ENCODE data around the gene CCDC30. TPM values are rescaled to one million over a fixed set of nuclear protein-coding genes. Genes with fewer than 3 reads are reported as not detected.

Gene CCDC30
- total RNA-seq, 1 donor from 2014 or later = 7.5 TPM

DNA sequence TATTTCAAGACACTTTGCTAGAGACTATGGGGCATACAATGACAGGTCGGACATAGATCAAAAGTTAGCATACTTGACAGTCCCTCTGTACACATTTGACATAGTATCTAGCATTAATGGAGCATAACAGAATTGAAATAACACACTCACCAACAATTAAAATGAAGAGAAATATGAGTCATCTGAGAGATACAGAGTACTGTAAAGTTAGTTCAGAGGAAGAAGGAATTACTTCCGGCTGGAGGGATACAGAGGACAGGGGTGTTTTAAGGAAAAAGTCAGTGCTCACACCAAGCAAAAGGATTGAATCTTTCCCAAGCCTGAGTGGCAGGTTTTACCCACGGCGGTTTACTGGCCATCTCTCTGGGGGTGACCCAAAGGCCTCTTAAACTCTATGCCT lies 9.7 kb upstream of the CCDC30 start:
- H3K4me3 Mint-ChIP-seq = no peak overlapping the region

GRCh38 chr1:42454403-42454802 lies 8.7 kb upstream of the CCDC30 start:
- H3K27me3 Mint-ChIP-seq (ENCODE audit: low read depth) = no peaks in the 10 kb centered on the region
- no peaks in the 10 kb centered on the region for H3K9me3 Mint-ChIP-seq
- H3K4me3 Mint-ChIP-seq = no peak overlapping the region
- DNase-seq (ENCODE audit: low spot score in 2 of 2, unreplicated experiment in 2 of 2) = no peak
- peaks cover 20% of the 10 kb centered on the region for H3K4me1 Mint-ChIP-seq
- TF ChIP-seq, protein P1, sequence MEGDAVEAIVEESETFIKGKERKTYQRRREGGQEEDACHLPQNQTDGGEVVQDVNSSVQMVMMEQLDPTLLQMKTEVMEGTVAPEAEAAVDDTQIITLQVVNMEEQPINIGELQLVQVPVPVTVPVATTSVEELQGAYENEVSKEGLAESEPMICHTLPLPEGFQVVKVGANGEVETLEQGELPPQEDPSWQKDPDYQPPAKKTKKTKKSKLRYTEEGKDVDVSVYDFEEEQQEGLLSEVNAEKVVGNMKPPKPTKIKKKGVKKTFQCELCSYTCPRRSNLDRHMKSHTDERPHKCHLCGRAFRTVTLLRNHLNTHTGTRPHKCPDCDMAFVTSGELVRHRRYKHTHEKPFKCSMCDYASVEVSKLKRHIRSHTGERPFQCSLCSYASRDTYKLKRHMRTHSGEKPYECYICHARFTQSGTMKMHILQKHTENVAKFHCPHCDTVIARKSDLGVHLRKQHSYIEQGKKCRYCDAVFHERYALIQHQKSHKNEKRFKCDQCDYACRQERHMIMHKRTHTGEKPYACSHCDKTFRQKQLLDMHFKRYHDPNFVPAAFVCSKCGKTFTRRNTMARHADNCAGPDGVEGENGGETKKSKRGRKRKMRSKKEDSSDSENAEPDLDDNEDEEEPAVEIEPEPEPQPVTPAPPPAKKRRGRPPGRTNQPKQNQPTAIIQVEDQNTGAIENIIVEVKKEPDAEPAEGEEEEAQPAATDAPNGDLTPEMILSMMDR (IDR thresholded peaks at IDR 0.05; ENCODE audit: unreplicated experiment) = no peak
- H3K36me3 Mint-ChIP-seq = peaks cover 8% of the 10 kb centered on the region
- H3K27ac Mint-ChIP-seq = no peak overlapping the region

More for the DNA sequence above, 9.7 kb upstream of the CCDC30 start:
- H3K36me3 Mint-ChIP-seq = peaks cover 5% of the 10 kb centered on the region
- TF ChIP-seq, protein P1 (IDR thresholded peaks at IDR 0.05; ENCODE audit: unreplicated experiment) = no peak
- no peaks in the 10 kb centered on the region for H3K9me3 Mint-ChIP-seq
- H3K27ac Mint-ChIP-seq = no peak overlapping the region
- H3K27me3 Mint-ChIP-seq (ENCODE audit: low read depth) = no peaks in the 10 kb centered on the region
- H3K4me1 Mint-ChIP-seq = peaks cover 20% of the 10 kb centered on the region
- DNase-seq (ENCODE audit: low spot score in 2 of 2, unreplicated experiment in 2 of 2) = no peak

DNA sequence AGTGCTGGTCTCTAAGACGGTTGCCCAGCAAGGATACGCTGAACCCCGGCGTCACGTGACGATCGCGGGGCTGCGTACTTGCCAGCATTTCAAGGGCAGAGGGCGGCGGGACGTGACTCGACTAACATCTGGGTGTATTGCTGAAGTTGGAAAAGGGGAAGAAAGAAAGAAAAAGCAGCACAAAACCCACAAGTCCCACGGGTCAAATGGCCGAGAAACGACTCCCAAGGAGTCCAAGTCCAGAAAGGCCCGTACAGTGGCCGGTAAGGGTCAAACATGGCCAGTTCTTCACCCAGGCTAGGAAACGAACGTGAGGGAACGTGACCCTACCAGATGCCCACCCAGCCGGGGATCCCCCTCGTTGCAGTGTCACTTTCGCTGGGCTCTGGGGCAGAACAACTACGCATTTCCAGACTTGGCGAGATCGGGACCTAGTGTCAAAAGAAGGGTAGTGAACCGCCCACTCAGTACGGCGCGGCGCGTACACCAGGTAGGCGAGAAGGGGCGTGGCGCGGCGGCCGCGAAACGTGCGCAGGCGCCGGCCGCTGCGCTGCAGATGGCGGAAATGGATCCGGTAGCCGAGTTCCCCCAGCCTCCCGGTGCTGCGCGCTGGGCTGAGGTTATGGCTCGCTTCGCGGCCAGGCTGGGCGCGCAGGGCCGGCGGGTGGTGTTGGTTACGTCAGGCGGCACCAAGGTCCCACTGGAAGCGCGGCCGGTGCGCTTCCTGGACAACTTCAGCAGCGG lies 6.9 kb upstream of the CCDC30 start, which contains the start of the genes PPCS and ZMYND12:
Gene PPCS (plus strand): TSS at position 534 of the 744 bp plus-strand sequence. CDS start 23 bp downstream, at position 557.
Gene ZMYND12 (minus strand): TSS at position 13 of the 744 bp plus-strand sequence. CDS start 25 bp downstream, outside the sequence.
- no peaks in the 10 kb centered on the region for H3K27me3 Mint-ChIP-seq (ENCODE audit: low read depth)
- peak within 1 kb of the TSS; percentile 96 for H3K4me3 Mint-ChIP-seq
- no peaks in the 10 kb centered on the region for H3K9me3 Mint-ChIP-seq
- peak; percentile 66 to 85 for DNase-seq (ENCODE audit: low spot score in 2 of 2, unreplicated experiment in 2 of 2)
- peak within 1 kb of the TSS; percentile 98 for H3K27ac Mint-ChIP-seq
- peaks cover 20% of the 10 kb centered on the region for H3K4me1 Mint-ChIP-seq
- H3K36me3 Mint-ChIP-seq = peaks cover 14% of the 10 kb centered on the region
- TF ChIP-seq, protein P1 (IDR thresholded peaks at IDR 0.05; ENCODE audit: unreplicated experiment) = no peak

DNA sequence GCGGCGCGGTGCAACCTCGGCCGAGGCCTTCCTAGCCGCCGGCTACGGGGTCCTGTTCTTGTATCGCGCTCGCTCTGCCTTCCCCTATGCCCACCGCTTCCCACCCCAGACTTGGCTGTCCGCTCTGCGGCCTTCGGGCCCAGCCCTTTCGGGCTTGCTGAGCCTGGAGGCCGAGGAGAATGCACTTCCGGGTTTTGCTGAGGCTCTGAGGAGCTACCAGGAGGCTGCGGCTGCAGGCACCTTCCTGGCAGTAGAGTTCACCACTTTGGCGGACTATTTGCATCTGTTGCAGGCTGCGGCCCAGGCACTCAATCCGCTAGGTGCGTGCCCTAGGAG lies 6.4 kb upstream of the CCDC30 start:
- no peaks in the 10 kb centered on the region for H3K27me3 Mint-ChIP-seq (ENCODE audit: low read depth)
- H3K36me3 Mint-ChIP-seq = peaks cover 14% of the 10 kb centered on the region
- H3K27ac Mint-ChIP-seq = peak overlapping the region; percentile 98
- peak in 1 of 2 experiments; percentile 25 for DNase-seq (ENCODE audit: low spot score in 2 of 2, unreplicated experiment in 2 of 2)
- H3K4me3 Mint-ChIP-seq = peak overlapping the region; percentile 96
- TF ChIP-seq, protein P1 (IDR thresholded peaks at IDR 0.05; ENCODE audit: unreplicated experiment) = no peak
- H3K9me3 Mint-ChIP-seq = no peaks in the 10 kb centered on the region
- peaks cover 20% of the 10 kb centered on the region for H3K4me1 Mint-ChIP-seq

DNA sequence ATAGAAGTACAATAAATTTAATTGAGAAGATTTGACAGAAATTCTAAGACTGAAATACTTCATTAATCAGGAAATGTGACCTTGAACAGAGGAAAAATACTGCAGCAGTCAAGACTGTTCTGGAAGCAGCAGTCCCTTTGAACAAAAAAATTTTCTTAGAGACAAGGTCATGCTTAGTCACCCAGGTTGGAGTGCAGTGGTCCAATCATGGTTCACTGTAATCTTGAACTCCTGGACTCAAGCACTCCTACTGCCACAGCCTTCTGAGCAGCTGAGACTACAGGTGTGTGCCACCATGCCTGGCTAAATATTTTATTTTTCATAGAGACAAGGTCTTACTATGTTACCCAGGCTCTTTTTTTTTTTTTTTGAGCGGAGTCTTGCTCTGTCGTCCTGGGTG lies 1.9 kb upstream of the CCDC30 start:
- DNase-seq (ENCODE audit: low spot score in 2 of 2, unreplicated experiment in 2 of 2) = no peak
- TF ChIP-seq, protein P1 (IDR thresholded peaks at IDR 0.05; ENCODE audit: unreplicated experiment) = no peak
- Mint-ChIP-seq H3K9me3 (no peaks in the 10 kb centered on the region), H3K4me1 (peaks cover 31% of the 10 kb centered on the region), H3K27ac (no peak overlapping the region), H3K4me3 (no peak overlapping the region), H3K36me3 (peaks cover 14% of the 10 kb centered on the region), H3K27me3 (ENCODE audit: low read depth) (no peaks in the 10 kb centered on the region)

All from mesothelial cell of epicardium (in vitro differentiated cells).